GM18526 (cell line): ENCODE results near the gene MIA3.
A peak's percentile ranks its signal among the peaks of the same experiment; 100 is the strongest.

Source experiments
- POLR2A ChIP-seq: IDR thresholded peaks from 3 replicates; pipeline ENCODE4 v1.6.1; 2011; ENCODE audit not compliant: insufficient read length; ENCODE audit errors: extremely low read depth

MIA3 gene

DNA sequence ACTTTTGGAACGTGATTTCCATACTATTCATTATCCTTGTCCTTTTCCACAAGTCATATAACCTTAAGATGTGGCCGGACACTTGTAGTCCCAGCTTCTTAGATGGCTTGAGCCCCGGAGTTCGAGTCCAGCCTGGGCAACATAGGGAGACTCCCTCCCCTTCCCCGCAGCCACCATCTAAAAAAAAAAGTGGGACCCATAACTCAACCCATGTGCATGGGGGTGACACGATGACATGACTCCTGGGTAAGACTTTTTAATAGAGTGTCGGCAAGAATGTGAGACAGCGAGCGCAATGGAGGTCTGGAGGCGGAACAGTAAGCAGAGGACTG is 25.7 kb downstream of the MIA3 start:
- TF ChIP-seq POLR2A, result no peak

DNA sequence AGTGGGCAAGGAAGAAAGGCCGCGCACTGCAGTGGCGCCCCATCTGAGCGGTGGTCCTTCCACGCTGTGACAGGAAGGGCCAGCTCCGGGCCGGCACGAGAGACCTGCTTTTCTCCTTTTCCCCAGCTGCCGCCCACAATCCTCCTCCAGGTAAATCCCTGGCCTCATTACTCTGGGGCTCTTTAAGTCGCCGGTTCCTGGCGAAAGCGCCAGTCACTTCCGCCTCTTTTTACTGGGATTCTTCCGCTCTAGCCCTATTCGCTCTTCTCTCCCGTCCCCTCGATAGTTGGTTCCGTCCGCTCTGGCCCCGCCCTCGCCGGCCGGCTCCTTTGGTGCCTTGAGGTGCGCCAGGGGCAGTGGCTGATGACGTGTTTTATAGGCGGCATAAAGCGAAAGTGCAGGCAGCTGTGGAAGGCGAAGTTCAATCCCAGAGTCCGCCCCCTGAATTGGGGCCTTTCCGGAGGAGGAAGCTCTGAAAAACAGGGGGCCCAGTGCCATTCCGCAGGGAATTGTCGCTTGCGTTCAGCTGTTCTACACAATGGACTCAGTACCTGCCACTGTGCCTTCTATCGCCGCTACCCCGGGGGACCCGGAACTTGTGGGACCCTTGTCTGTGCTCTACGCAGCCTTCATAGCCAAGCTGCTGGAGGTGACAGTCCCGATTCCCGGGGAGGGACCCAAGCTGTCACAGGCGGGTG is 26.2 kb downstream of the MIA3 start:
- peak; percentile 79 for TF ChIP-seq POLR2A

DNA sequence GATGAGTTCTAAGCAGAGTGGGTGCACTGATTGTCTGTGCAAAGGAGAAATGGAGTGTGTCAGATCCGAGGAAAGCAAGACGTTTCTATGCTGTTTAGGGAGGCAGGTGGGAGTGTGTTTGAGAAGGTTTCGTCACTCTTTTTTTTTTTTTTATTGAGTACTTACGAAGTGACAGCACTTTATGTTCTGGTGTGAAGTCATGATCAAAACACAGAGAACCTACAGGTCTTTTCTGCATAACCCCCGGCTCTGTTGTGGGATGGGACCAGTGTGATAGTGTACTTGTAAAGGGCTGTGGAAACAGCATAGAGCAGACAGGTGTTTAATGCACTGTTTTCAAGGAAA is 26.7 kb downstream of the MIA3 start:
- no peak for TF ChIP-seq POLR2A

DNA sequence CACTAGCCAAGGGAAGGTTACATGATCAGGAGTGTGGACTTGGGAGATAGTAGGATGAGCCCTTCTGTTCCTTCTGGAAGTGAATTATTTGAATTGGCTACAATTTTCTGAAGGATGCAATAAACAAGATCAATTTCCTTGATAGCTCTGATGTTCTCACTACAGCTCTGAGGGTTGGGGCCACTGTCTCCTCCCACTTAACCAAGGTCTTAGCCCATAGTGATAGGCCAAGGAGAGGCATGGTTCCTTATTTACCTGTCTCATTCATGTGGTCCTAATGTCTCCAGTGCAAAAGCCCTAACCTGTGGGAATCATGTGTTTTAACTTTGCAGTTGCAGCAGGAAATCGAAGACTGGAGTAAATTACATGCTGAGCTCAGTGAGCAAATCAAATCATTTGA is 34.8 kb downstream of the MIA3 start:
- TF ChIP-seq POLR2A, result no peak

DNA sequence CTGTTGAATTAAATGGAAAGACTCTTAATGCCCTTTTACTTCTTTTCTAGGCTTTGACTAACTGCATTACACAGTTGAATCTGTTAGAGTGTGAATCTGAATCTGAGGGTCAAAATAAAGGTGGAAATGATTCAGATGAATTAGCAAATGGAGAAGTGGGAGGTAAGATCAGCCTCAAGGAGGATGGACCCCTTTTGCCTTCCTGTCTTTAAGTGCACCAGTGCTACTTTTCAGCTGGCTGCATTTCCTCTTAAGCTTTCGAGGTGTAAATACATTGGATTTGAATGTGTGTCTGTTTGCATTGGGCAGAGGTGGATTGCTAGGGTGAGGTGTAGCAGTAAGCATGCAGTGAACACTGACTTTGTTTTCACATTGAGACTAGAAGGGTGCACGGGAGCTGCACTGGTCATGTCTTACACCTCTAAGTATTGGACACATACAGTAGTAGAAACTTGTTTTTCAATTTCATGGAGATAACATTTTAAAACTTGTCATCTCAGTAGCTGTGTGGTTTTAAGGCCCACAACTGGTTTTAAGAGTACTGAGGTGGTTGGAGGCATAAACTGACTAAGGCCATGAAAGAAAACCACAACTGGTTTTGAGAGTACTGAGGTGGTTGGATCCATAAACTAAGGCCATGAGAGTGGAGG is 35.4 kb downstream of the MIA3 start:
- no peak for TF ChIP-seq POLR2A

DNA sequence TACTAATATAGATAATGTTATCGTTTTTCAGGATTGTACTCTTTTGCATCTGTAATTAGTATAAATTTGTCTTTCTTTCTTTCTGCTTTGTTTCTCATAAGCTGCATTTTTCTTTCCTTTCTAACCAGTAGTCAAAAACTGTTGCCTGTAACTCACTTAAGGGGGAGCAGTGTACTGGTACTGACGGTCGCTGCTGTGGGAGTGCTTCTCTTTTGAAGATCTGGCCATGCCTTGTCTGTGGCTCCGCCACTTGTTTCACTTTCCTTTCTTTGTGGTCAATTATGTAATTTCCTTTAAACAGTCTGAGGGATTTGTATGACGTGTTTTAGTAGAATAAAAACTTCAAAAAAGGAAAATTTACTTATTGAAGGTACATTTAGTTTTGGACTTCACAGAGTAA is 37.0 kb downstream of the MIA3 start:
- TF ChIP-seq POLR2A, result no peak

DNA sequence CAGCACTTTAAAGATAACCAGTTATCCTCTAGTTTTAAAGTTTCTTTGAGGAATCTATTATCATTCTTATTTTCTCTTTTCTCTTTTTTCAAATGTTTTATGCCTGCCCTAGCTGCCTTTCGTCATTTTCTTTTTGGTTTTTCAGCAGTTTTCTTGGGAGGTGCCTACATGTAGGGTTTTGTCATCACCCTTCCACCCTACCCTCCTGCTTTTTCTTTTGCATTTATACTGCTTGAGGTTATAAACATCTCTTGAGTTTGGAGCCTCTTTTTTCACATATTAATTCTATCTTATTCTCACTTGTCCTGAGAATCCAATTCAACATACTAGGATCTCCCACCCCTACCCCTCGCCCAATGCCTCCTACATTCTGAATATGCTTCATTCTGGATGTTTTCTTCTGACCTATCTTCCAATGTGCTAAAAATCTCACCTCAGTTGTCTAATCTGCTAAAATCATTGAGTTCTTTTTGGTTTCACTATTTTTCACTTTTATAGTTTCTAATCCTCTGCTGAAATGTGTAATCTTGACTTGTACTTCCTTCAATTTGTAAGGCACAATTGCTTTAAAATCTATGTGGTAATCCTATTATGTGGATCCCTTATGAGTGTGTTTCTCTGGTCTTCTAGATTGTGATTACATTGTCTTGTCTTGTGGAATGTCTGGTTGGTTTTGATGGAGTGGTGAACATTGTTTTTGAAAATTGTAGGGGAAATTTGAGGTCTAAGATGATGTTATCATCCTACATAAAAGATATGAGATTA is 38.7 kb downstream of the MIA3 start:
- no peak for TF ChIP-seq POLR2A

DNA sequence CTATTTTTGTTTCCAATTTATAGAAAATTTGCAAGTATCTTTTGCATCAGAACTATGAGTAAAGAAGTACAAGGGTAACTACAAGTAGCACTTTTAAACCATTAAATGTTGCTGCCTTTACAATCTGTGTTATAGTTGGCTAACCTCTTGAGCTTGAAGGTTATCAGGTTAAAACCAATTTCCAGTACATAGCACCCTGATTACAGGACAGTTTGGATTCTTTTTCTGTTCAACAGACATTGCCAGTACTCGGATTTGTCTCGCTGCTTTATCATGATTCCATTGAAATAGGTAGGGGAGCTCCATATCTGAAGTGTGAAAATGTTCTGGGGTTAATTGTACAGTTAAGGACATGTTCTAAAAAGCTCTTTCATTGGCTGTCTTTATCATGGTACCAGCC is 40.0 kb downstream of the MIA3 start:
- TF ChIP-seq POLR2A, result no peak

DNA sequence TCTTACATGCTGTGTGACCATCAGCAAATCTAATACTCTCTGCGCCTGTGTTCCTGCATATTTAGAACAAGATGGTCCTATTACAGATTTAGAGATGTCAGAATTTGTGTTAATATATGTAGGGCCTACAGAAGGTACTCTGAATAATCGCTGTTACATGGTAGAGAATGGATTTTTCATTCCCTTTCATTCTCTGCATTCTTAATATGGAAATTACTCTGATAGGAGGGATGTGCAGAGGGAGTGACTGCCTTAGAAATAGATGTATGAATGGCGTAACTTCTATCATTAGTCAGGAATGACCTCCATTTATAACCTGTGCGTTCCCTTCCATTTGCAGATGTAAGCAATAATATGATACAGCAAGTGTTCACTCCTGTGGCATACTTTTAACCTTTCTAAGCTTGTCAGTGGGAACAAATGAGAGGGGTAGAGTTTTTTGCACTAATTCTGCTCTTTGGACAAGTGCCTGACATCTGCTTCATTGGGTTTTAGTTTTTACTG is 45.6 kb downstream of the MIA3 start:
- no peak for TF ChIP-seq POLR2A

DNA sequence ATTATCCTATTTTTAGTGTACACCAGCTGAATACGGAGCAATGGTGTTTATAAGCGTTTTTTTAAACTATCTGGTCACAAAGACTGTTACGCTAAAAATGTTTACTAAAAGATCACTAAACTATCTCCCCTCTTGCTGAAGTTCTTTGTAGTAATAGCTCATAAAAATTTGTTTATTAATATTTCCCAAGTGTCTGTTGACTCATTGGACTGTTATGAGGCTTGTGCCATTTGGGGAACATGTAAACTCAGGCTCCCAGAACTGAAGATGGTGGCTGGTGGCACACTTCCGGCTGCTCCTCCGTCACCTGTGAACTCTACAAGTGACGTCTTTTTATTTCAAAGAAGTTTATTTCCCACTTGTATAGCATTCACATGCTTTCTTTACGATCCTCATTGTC is 48.1 kb downstream of the MIA3 start:
- no peak for TF ChIP-seq POLR2A

DNA sequence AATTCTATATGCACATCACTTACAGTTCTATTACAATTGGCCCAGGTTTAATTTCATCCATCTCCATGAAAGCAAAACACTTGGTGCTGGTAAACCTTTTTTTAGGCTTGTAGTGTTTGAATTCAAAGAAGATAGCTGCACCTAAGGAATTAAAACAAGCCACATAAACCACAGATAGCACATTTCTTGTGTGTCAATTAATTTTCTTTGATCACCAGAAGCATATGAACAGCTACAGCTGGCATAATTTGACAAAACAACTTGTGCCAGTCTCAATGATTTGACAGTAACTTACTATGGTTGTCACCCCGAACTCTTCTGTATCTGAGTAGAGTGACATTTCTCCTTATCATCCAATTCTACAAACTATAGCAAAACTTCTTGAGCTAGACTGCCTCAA is 52.2 kb downstream of the MIA3 start:
- TF ChIP-seq POLR2A, result no peak

DNA sequence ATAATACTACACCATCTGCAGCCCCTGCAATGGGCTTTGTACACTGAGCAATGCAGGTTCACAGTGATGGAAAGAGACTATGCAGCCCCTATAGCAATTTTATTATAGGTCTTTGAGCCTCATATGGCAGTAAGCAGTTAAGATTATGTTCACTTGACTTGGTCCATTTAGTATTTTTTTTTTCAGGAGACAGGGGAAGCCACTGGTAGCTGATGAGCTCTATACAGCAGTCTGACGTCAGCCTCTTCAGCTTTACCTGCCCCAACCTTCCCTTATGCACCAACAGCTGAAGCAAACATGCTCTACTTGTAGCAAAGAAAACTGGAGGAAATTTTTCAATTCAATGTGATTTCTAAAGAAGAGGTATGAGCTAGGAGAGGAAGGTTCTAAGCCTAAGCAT is 62.2 kb downstream of the MIA3 start:
- no peak for TF ChIP-seq POLR2A

DNA sequence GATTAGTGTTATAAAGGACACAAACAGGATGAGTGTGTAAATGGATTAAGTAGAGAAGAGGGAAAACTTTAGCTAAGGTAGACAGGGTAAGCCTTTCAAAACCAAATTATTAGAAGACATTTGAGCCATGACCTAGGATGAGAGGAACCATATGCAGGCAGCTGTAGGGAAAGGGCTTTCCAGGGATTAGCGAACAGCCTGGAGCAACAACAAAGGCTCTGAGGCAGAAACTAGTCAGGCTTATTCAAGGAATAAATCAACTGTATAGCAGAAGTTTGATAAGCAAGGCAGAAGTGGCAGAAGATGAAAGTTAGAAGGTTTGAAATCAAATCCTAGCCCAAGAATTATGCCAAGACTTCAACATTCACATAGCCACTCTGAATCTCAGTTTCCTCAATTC is 73.1 kb downstream of the MIA3 start:
- TF ChIP-seq POLR2A, result no peak

DNA sequence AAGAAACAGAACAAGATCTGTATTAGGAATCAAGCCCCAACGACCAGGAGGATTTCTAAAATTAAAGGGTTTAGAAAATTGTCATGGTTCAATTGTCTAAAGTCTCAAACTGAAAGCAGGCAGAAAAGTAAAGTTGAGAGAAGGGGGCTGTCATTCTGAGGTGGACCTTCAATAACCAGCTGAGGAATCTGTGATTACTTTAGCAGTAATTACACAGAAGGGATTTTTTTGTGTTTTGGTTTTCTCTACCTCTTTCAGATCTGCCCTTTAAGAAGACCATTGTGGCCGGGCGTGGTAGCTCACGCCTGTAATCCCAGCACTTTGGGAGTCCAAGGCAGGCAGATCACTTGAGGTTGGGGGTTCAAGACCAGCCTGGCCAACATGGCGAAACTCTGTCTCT is 77.0 kb downstream of the MIA3 start:
- no peak for TF ChIP-seq POLR2A

DNA sequence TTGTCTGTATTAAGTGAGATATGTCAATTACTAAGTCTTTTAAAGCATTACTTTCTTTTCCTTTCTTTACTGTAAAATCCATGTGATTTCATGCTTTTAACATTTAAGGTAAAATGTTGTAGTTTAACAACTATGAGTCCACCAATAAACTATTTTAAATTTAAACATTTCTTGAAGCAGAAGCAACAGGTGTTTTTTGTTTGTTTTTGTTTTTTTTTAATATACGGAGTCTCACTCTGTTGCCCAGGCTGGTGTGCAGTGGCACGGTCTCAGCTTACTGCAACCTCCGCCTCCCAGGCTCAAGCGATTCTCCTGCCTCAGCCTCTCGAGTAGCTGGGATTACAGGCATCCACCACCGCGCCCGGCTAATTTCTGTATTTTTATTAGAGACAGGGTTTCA is 78.8 kb downstream of the MIA3 start:
- no peak for TF ChIP-seq POLR2A

DNA sequence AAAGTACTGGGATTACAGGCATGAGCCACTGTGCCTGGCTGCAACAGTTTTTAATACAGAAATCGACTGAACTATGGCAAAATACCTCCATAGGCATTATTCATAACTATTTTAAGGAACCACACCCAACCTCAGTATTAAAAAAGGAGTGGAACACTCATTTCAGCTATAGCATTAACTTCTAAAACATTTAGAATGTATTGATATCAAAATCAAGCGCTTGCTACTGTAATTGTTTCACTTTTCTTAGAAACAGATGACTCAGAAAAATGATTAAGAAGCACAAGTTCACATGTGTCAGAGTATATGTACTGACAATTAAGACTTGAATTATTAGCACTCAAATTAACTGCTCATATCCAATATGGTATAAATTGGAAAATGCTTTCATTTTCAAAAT is 79.3 kb downstream of the MIA3 start:
- TF ChIP-seq POLR2A, result no peak
